GM19025 (cell line): Measurements from ENCODE around the gene PRPF40B.
"Not testable (repeated sequence)": the region's sequence is repeated elsewhere in the genome, so short reads cannot be mapped to it uniquely, and the experiment has no call there.

Source experiments
- ATAC-seq: cut with Tn5 transposase; IDR thresholded peaks from one replicate; pipeline ENCODE4 v1.9.1; 2021; ENCODE audit warnings: mild to moderate bottlenecking, low read depth, moderate library complexity; ENCODE audit not compliant: unreplicated experiment

PRPF40B gene

GRCh38 chr12:49623142-49623904 lies at the start of gene PRPF40B:
Gene PRPF40B, plus strand, starts transcription at chr12:49623561. Its CDS starts 30 bp downstream, at chr12:49623591.
- ATAC-seq = peak; percentile 72

GRCh38 chr12:49577589-49578315 lies 45.6 kb upstream of the PRPF40B start:
- ATAC-seq = no peak

- ATAC-seq = no peak
These were observed 44.8 kb upstream of the PRPF40B start for GRCh38 chr12:49578471-49579112.

DNA sequence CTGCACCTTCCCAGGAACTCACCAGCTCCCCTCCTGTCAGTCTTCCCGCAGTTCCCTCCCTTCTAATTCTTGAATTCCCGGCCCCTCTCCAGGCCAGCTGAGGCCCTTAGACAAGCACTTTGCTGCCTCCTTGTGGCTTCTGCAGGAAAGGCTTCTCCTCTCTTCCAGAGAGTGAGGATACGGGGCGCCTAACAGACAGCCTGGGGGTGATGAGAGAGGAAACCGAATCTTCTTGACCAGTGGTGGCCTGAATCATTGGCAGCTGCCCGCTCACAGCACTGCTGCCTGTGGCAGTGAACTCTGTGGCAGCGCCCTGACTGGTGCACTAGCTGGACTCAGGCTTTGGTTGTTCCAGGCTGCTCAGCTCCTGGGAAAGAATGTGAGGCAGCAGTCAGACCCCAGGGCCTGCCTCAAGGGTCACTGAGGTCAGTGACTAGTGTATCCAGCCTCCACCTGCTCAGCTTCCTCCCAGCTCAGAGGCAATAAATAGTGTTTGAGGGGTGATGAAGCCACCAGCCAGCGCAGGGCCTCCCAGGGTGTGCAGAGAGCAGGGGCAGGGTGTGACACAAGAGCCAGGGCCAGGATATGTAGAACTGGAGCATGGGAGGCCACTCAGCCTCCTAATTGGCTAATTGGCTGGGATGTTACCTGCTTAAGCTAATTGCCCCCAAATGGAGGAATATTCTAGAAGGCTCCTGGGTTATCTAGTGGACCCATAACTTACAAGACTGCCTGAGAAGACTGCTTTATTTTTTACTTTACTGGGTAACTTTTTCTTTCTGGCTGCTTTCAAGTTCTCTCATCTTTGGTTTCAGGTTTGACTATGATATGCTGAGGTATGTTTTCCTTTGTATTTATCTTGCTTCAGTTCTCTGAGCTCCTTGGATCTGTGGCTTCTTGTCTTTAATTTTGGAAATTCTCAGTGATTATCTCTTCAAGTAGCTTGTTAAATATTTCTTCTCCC lies 42.5 kb upstream of the PRPF40B start:
- no peak for ATAC-seq

GRCh38 chr12:49582201-49582600 lies 41.2 kb upstream of the PRPF40B start:
- no peak for ATAC-seq

DNA sequence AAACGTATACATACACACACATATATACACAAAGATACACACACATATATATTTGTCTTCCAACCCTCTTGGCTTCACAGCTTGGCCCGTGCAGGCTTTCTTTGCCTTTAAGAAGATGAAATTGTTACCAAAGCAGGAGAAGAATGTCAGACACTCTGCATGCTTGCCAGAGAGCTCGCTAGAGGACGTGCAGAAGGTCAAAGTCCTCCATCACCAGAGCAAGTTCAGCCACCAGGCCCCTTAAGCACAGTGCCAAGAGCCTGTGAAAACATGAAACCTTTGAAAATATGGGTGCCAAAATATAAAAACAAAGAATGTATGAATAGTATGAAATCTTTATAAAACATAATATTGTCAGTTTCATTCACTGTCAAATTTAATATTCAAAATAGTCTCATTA lies 40.5 kb upstream of the PRPF40B start:
- ATAC-seq = no peak

DNA sequence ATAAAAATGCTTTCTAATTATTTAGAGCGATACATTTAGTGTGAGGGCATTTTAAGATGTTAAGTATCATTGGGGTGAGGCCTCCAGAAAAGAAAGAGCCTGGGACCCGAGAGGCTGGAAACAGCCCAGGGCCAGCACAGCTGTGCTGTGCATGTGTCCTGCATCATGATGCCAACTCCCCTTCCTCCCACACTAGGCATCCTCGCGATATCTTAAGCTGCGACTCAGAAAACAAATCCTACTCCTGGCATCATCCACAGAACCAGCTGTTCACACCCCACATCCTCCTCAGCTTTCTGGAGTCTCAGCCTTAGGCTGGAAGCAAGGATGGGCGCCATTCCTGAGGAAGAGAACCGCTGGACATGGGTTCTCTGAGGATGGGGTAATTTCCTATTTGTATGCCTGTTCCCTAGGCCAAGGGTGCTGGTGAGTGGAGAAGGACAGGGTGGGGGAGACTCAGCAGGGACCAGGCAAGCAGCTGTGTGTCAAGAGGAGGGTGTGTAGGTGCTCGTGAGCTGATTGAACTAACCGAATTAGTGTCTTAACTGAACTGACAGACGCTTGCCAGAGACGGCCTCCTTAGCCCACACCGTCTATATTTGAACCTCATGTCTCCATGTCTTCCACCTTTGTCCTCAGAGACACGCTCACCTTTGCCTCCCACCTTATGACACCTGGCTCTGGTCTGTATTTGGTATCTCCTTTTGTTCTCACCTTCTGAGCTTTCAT lies 39.8 kb upstream of the PRPF40B start:
- no peak for ATAC-seq

DNA sequence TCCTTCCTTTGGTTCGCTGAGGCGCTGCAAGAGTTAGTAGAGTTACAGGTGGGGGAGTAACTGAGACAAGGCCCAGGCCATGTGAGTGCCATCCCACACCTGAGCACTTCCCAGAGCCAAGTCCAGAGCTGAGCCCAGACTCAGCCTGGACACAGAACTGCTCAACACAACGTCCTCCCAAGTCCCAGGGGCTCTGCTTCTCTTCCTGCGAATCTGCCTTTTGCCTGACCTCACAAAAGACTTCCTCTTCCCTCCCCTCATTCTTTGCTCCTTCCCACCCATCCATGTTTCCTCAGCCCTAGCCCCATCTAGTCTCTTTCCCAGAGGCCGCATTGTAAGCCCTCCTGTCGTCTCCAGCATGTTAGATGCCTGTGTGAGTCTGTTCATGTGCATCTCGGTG lies 38.8 kb upstream of the PRPF40B start:
- no peak for ATAC-seq

- no peak for ATAC-seq
These were observed 37.6 kb upstream of the PRPF40B start for GRCh38 chr12:49585477-49586459.

DNA sequence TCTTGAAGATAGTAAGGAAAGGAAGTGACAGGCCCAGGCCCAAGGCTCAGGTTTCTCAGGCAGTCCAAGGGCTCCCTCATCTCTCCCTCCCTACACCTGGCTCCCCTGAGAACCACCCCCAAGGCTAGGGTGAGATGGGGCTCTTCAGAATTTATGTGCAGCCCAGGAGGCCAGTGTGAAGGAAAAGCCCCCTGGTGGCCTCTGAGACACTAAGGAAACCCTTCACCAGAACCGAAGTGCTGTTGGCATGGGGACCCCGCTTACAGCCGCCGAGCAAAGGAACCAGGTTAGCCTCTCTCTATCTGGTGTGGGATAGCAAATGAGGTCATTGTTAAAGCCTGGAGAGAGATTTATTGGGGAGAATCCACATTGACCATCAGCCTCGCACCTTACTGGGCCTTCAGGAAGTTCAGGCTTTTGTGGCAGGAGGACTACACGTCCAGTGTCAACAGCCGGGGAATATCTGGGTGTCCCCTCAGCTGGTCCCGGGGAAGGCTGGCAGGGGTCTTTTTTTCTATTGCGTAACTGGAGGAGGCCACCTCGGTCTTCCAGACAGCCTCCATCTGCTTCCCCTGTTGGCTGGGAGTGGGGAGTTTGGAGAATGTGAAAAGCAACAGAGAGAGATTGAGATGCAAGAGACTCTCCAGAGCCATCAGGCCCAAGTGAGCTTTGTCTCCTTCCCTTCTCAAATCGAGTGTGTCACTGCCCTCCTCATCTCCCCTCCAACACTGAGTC lies 36.0 kb upstream of the PRPF40B start:
- ATAC-seq = no peak

- no peak for ATAC-seq
These were observed 35.1 kb upstream of the PRPF40B start for GRCh38 chr12:49588281-49588680.

DNA sequence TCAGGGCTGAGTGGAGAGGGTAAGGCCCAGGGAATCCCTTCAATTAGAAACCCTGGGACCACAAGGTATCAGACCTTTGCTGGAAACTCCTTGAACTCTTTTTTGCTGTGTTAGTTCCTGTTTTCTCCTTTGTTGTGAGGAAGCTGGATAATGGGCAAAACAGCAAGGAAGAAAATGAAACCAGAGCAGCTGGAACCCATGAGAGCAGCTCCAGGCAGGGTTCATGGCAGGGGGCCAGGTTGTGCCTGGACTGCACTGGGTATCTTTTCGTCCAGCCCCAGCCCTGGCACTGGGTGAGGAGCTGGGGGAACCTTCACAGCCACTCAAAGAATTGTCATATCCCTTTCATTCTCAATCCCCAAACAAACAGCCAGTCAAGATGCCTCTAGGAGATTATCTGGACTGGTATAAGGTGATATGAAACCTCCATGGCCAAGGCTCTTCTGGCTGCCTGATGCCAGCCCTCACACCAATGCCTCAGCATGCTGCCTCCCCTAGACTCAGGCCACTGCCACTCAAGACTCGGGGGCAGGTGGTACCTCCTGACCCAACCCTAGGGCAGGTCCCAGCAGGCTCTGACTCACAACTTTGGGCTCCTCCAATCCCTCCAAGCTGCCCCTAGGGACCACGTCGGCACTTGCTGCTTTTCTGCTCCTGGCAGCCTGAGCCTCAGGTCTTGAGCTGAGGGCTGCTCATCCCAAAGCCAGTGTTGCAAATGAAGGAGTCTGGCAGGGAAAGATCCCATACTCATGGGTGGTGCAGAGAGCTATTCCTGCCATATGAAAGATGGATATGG lies 34.4 kb upstream of the PRPF40B start:
- no peak for ATAC-seq

DNA sequence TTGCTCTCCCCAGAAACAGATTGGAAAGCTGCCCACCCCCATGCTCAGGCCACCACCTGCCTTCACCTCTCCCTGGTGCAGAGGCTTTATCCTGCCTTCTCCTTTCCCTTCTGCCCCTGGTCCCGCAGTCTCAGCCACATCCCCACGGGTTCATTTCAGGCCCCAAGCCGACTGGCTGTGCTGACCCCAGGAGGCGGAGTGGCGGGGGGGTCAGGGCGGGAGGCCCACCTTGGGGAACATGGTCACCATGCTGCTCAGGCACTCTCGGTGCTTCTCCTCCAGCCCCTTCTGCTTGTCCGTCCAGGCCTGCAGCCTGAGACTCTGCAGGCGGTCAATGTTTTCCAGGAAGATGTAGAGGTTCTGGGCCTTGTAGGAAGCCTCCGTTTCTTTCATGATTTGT lies 24.8 kb upstream of the PRPF40B start:
- no peak for ATAC-seq

- ATAC-seq = no peak
These were observed 23.4 kb upstream of the PRPF40B start for GRCh38 chr12:49599961-49600360.

GRCh38 chr12:49603721-49604120 lies 19.6 kb upstream of the PRPF40B start:
- ATAC-seq = no peak

DNA sequence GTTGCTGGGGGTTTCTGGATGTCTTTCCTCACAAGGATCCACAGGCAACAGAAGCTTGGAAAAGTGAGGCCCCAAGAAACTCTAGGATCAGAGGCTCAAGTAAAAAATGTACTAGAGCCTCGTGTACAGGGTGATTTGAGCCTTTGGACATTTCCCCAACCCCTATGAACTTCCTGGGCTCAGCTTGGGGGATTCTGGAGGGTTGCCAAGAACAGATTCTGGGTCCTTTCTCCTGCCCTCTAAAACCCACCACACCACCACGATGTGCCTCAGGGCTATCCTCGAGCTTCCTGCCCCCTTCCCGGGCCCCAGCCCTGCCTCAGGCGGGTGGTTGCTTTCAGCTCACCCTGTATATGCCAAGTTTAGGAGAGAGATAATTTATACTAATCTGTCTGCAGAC lies 18.5 kb upstream of the PRPF40B start:
- no peak for ATAC-seq

DNA sequence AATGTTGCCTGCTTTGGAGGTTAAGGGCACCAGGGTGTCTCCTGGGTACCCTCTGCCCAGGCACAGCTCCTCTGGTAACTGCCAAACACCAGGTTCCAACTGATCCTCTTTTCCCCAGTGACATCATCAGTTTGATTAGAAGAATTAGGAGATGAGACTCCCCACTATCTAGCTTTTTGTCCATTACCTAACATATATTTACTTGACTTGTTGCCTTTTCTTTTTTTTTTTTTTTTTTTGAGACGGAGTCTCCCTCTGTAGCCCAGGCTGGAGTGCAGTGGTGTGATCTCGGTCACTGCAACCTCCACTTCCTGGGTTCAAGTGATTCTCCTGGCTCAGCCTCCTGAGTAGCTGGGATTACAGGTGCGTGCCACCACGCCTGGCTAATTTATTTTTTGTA lies 17.8 kb upstream of the PRPF40B start, which contains the start of gene FAM186B:
FAM186B (minus strand) TSS at position 101 of the 400 bp plus-strand sequence. CDS start 162 bp downstream, outside the sequence.
- not testable (repeated sequence) for ATAC-seq
